GM20431 (cell line): ENCODE data around the gene HSF2BP.
"Not testable (repeated sequence)": the region's sequence is repeated elsewhere in the genome, so short reads cannot be mapped to it uniquely, and the experiment has no call there.

Experiments used
- in situ Hi-C: fragments of 300-500 bp; cut with MseI, MboI; formaldehyde crosslinking; loops from one replicate; pipeline ENCODE4 v1.15.0; 2020; ENCODE audit warnings: low sequenced_read_pairs; ENCODE audit not compliant: unreplicated experiment

The HSF2BP gene

GRCh38 chr21:43572446-43572845 is 86.8 kb downstream of the HSF2BP start:
- in situ Hi-C loops, result no loop called here

- in situ Hi-C loops, result no loop called here
Observed at GRCh38 chr21:43571976-43572375, 87.3 kb downstream of the HSF2BP start.

- in situ Hi-C loops, result not testable (repeated sequence)
Observed at GRCh38 chr21:43570195-43570594, 89.1 kb downstream of the HSF2BP start.

- in situ Hi-C loops, result not testable (repeated sequence)
Observed at GRCh38 chr21:43562451-43562850, 96.8 kb downstream of the HSF2BP start.

- in situ Hi-C loops, result not testable (repeated sequence)
Observed at GRCh38 chr21:43540561-43540960, 118.7 kb downstream of the HSF2BP start.

- in situ Hi-C loops, result not testable (repeated sequence)
Observed at GRCh38 chr21:43522495-43523131, 136.7 kb downstream of the HSF2BP start.

- in situ Hi-C loops, result not testable (repeated sequence)
Observed at GRCh38 chr21:43517701-43518100, 141.6 kb downstream of the HSF2BP start.

- in situ Hi-C loops, result not testable (repeated sequence)
Observed at GRCh38 chr21:43516860-43517627, 142.2 kb downstream of the HSF2BP start.

GRCh38 chr21:43516295-43516847 is 142.9 kb downstream of the HSF2BP start:
- in situ Hi-C loops, result not testable (repeated sequence)

- in situ Hi-C loops, result not testable (repeated sequence)
Observed at GRCh38 chr21:43514834-43515233, 144.5 kb downstream of the HSF2BP start.

- in situ Hi-C loops, result not testable (repeated sequence)
Observed at GRCh38 chr21:43513023-43513422, 146.3 kb downstream of the HSF2BP start.

GRCh38 chr21:43511209-43511608 is 148.1 kb downstream of the HSF2BP start:
- in situ Hi-C loops, result not testable (repeated sequence)

- in situ Hi-C loops, result not testable (repeated sequence)
Observed at GRCh38 chr21:43510669-43511068, 148.6 kb downstream of the HSF2BP start.

GRCh38 chr21:43503892-43504291 is 155.4 kb downstream of the HSF2BP start:
- in situ Hi-C loops, result not testable (repeated sequence)

GRCh38 chr21:43503075-43503750 is 156.1 kb downstream of the HSF2BP start:
- in situ Hi-C loops, result not testable (repeated sequence)

- in situ Hi-C loops, result not testable (repeated sequence)
Observed at GRCh38 chr21:43502407-43503071, 156.7 kb downstream of the HSF2BP start.

- in situ Hi-C loops, result not testable (repeated sequence)
Observed at GRCh38 chr21:43498924-43499323, 160.4 kb downstream of the HSF2BP start.

GRCh38 chr21:43498065-43498464 is 161.2 kb downstream of the HSF2BP start:
- in situ Hi-C loops, result not testable (repeated sequence)

- in situ Hi-C loops, result not testable (repeated sequence)
Observed at GRCh38 chr21:43494279-43495012, 164.8 kb downstream of the HSF2BP start.
